Stomach (tissue), 4 donors: Measurements from ENCODE around the gene CNNM4.

Source experiments
- CTCF ChIP-seq, 7 experiments: fragments of 450-650 bp in 4 of 7; fragments of 200-600 bp in 3 of 7; sonication (generic) in 3 of 7; IDR thresholded peaks; one replicate each; pipeline ENCODE4 v1.5.1; 2016 to 2019; ENCODE audit warnings: antibody characterized with exemption in 7 of 7, control low read depth in 2 of 7, mild to moderate bottlenecking in 1 of 7
- POLR2A ChIP-seq, 4 donors: fragments of 450-650 bp; IDR thresholded peaks; one replicate each; pipeline ENCODE4 v1.6.1; 2016; ENCODE audit warnings: antibody characterized with exemption in 4 of 4, control low read depth in 2 of 4, mild to moderate bottlenecking in 1 of 4, moderate library complexity in 1 of 4

GRCh38 chr2:96841701-96842495, 81.2 kb downstream of the CNNM4 start:
- TF ChIP-seq POLR2A (IDR thresholded peaks at IDR 0.05), result no peak
- TF ChIP-seq CTCF (IDR thresholded peaks at IDR 0.05), result no peak
